H1 (cell line): ENCODE data around the gene CRADD. TPM values are rescaled to one million over a fixed set of nuclear protein-coding genes. Genes with fewer than 3 reads are reported as not detected.

Experiments used
- CTCF ChIA-PET: fragments of 300-600 bp; sonication (Branson Sonifier 250); formaldehyde crosslinking; loops from one replicate; lab custom pipeline; 2021; ENCODE audit not compliant: partially characterized antibody; lab: Charles Lee
- POLR2A ChIA-PET: fragments of 300-600 bp; sonication (Branson Sonifier 250); formaldehyde crosslinking; loops from one replicate; lab custom pipeline; 2021; ENCODE audit warnings: inconsistent platforms; ENCODE audit not compliant: partially characterized antibody; lab: Charles Lee
- DNase-seq, 2 experiments: peaks; one replicate each; pipeline versions ENCODE4 v3.0.0 to v3.0.0-alpha.2; 2010 to 2022; ENCODE audit warnings: low spot score in 2 of 2, low read depth in 1 of 2, mixed read lengths in 1 of 2
- FAIRE-seq: peaks from 2 replicates; lab custom pipeline; 2011; peaks lifted over from hg19 to GRCh38; lab: Jason Lieb, UNC
- H2AFZ ChIP-seq: 2 replicates; pipeline ENCODE4 v1.8.1; 2012; ENCODE audit warnings: low read length, inconsistent platforms
- H2AK5ac ChIP-seq: 2 replicates; pipeline ENCODE4 v1.6.1; 2013; ENCODE audit warnings: low read depth, low read length
- H2BK120ac ChIP-seq: replicated peaks from 2 replicates; pipeline ENCODE3; 2013; ENCODE audit warnings: low read depth, low read length, inconsistent platforms
- H2BK12ac ChIP-seq: 2 replicates; pipeline ENCODE4 v1.6.1; 2013; ENCODE audit warnings: low read depth, low read length
- H2BK15ac ChIP-seq: 2 replicates; pipeline ENCODE4 v1.6.1; 2013; ENCODE audit warnings: low read length
- H2BK20ac ChIP-seq: 2 replicates; pipeline ENCODE4 v1.6.1; 2013; ENCODE audit warnings: low read length
- H2BK5ac ChIP-seq: 2 replicates; pipeline ENCODE4 v1.6.1; 2013; ENCODE audit warnings: low read depth, low read length
- H3K14ac ChIP-seq: 2 replicates; pipeline ENCODE4 v1.6.1; 2013; ENCODE audit warnings: inconsistent platforms; ENCODE audit not compliant: insufficient read length
- H3K18ac ChIP-seq: 2 replicates; pipeline ENCODE4 v1.6.1; 2013; ENCODE audit warnings: low read length; ENCODE audit errors: extremely low read depth
- H3K23ac ChIP-seq: 2 replicates; pipeline ENCODE4 v1.6.1; 2013; ENCODE audit warnings: inconsistent platforms; ENCODE audit not compliant: insufficient read length
- H3K23me2 ChIP-seq: 2 replicates; pipeline ENCODE4 v1.6.1; 2013; ENCODE audit warnings: low read depth, low read length
- H3K27ac ChIP-seq: 2 replicates; pipeline ENCODE4 v1.6.1; 2011; ENCODE audit warnings: low read depth, low read length, inconsistent platforms
- H3K27me3 ChIP-seq, 4 experiments: replicated peaks in 1 of 4; 1 replicate in 1 of 4; 2 replicates in 3 of 4; pipeline versions ENCODE4 v1.6.1 to v1.8.1; 2011 to 2013; ENCODE audit warnings: low read length in 3 of 4, mild to moderate bottlenecking in 3 of 4, inconsistent platforms in 2 of 4, mixed read lengths in 2 of 4, moderate library complexity in 1 of 4; ENCODE audit not compliant: control insufficient read depth in 3 of 4, insufficient read depth in 3 of 4; ENCODE audit errors: extremely low read depth in 1 of 4
- H3K36me3 ChIP-seq, 4 experiments: 2 replicates each; pipeline versions ENCODE4 v1.6.1 to v1.8.1; 2011 to 2013; ENCODE audit warnings: mild to moderate bottlenecking in 4 of 4, low read length in 3 of 4, moderate library complexity in 2 of 4, control low read depth in 1 of 4, inconsistent platforms in 1 of 4; ENCODE audit not compliant: insufficient read depth in 4 of 4, control insufficient read depth in 2 of 4
- H3K4ac ChIP-seq: replicated peaks from 2 replicates; pipeline ENCODE3; 2013; ENCODE audit warnings: low read length, low read depth, mixed read lengths, inconsistent platforms; ENCODE audit not compliant: insufficient read length
- H3K4me1 ChIP-seq, 4 experiments: replicated peaks in 1 of 4; 1 replicate in 1 of 4; 2 replicates in 3 of 4; pipeline versions ENCODE4 v1.6.1 to v1.8.1; 2011 to 2013; ENCODE audit warnings: low read length in 3 of 4, inconsistent platforms in 2 of 4, mixed read lengths in 1 of 4; ENCODE audit not compliant: insufficient read depth in 4 of 4, control insufficient read depth in 3 of 4
- H3K4me2 ChIP-seq, 2 experiments: 2 replicates each; pipeline versions ENCODE4 v1.6.1 to v1.8.1; 2011 to 2013; ENCODE audit warnings: low read depth in 2 of 2, low read length in 2 of 2, control low read depth in 1 of 2, inconsistent platforms in 1 of 2, mild to moderate bottlenecking in 1 of 2; ENCODE audit not compliant: insufficient read depth in 1 of 2
- H3K4me3 ChIP-seq, 4 experiments: fragments of 200-600, 300-600 bp in 1 of 4; sonication (generic), shearing (Covaris generic), sonication (Bioruptor Twin) in 1 of 4; 2 replicates each; pipeline versions ENCODE4 v1.5.1 to v1.8.1; 2011 to 2016; ENCODE audit warnings: low read length in 4 of 4, low read depth in 3 of 4, control low read depth in 2 of 4, inconsistent platforms in 2 of 4, mild to moderate bottlenecking in 2 of 4, mixed read lengths in 1 of 4, moderate library complexity in 1 of 4; ENCODE audit not compliant: insufficient read depth in 2 of 4; ENCODE audit errors: extremely low read depth in 1 of 4
- H3K56ac ChIP-seq: replicated peaks from 2 replicates; pipeline ENCODE3; 2013; ENCODE audit warnings: low read depth, mild to moderate bottlenecking, mixed read lengths, low read length, inconsistent platforms; ENCODE audit not compliant: insufficient read length
- H3K79me1 ChIP-seq: 2 replicates; pipeline ENCODE4 v1.6.1; 2013; ENCODE audit warnings: low read depth, low read length, control low read depth
- H3K79me2 ChIP-seq, 2 experiments: 2 replicates each; pipeline versions ENCODE4 v1.6.1 to v1.8.1; 2012 to 2013; ENCODE audit warnings: low read length in 2 of 2, mild to moderate bottlenecking in 2 of 2, inconsistent platforms in 1 of 2; ENCODE audit not compliant: insufficient read depth in 2 of 2, control insufficient read depth in 1 of 2
- H3K9ac ChIP-seq, 4 experiments: replicated peaks in 1 of 4; 1 replicate in 1 of 4; 2 replicates in 3 of 4; pipeline versions ENCODE4 v1.6.1 to v1.8.1; 2011 to 2013; ENCODE audit warnings: low read depth in 3 of 4, low read length in 3 of 4, control low read depth in 2 of 4, mild to moderate bottlenecking in 2 of 4, moderate library complexity in 2 of 4, inconsistent platforms in 1 of 4; ENCODE audit errors: extremely low read depth in 1 of 4
- H3K9me3 ChIP-seq, 2 experiments: 2 replicates each; pipeline versions ENCODE4 v1.6.1 to v1.8.1; 2012 to 2013; ENCODE audit warnings: mild to moderate bottlenecking in 2 of 2, moderate library complexity in 2 of 2, control low read depth in 1 of 2, inconsistent platforms in 1 of 2, low read depth in 1 of 2, low read length in 1 of 2, mixed read lengths in 1 of 2; ENCODE audit not compliant: insufficient read depth in 2 of 2
- H4K20me1 ChIP-seq, 2 experiments: replicated peaks in 1 of 2; 2 replicates each; pipeline versions ENCODE3 to v1.8.1; 2011 to 2013; ENCODE audit warnings: inconsistent platforms in 2 of 2, low read length in 2 of 2, mild to moderate bottlenecking in 1 of 2; ENCODE audit not compliant: insufficient read depth in 2 of 2, control insufficient read depth in 1 of 2
- H4K5ac ChIP-seq: 2 replicates; pipeline ENCODE4 v1.6.1; 2013; ENCODE audit warnings: low read length, low read depth, mixed read lengths, inconsistent platforms; ENCODE audit not compliant: insufficient read length
- H4K8ac ChIP-seq: 2 replicates; pipeline ENCODE4 v1.8.0; 2013; ENCODE audit warnings: mild to moderate bottlenecking, moderate library complexity, low read length, inconsistent platforms; ENCODE audit not compliant: insufficient read depth; ENCODE audit errors: extremely low read depth
- H4K91ac ChIP-seq: replicated peaks from 2 replicates; pipeline ENCODE3; 2013; ENCODE audit warnings: low read length, mixed read lengths, inconsistent platforms; ENCODE audit not compliant: insufficient read length
- ASH2L ChIP-seq: fragments of 200-600, 300-600 bp; sonication (generic); IDR thresholded peaks from one replicate; pipeline ENCODE4 v1.7.1; 2017; ENCODE audit warnings: low read length
- ATF2 ChIP-seq: IDR thresholded peaks from 2 replicates; pipeline ENCODE4 v1.6.1; 2012; ENCODE audit warnings: low read length, inconsistent platforms
- CBX5 ChIP-seq: fragments of 300-800, 300-1000 bp; sonication (generic); IDR thresholded peaks from 2 replicates; pipeline ENCODE4 v1.7.1; 2016; ENCODE audit warnings: antibody characterized with exemption, low read length, low read depth
- EP300 ChIP-seq, 2 experiments: IDR thresholded peaks; 1 replicate in 1 of 2; 2 replicates in 1 of 2; pipeline ENCODE4 v1.6.1; 2011 to 2012; ENCODE audit warnings: low read depth in 2 of 2, low read length in 2 of 2, mild to moderate bottlenecking in 2 of 2, borderline replicate concordance in 1 of 2, inconsistent platforms in 1 of 2, moderate library complexity in 1 of 2
- MAFK ChIP-seq: IDR thresholded peaks from 2 replicates; pipeline ENCODE4 v1.6.1; 2012; ENCODE audit warnings: low read depth, mild to moderate bottlenecking, improper control_type of control experiment, low read length
- SIN3A ChIP-seq, 2 experiments: IDR thresholded peaks in 1 of 2; conservative IDR thresholded peaks in 1 of 2; 2 replicates each; pipeline ENCODE4 v1.6.1; 2011 to 2012; ENCODE audit warnings: low read length in 2 of 2, improper control_type of control experiment in 1 of 2, low read depth in 1 of 2, mild to moderate bottlenecking in 1 of 2
- SIRT6 ChIP-seq: IDR thresholded peaks from one replicate; pipeline ENCODE4 v1.7.1; 2012; ENCODE audit warnings: low read length, inconsistent platforms
- SP1 ChIP-seq: IDR thresholded peaks from 2 replicates; pipeline ENCODE4 v1.6.1; 2011; ENCODE audit warnings: low read depth, low read length
- TAF1 ChIP-seq: IDR thresholded peaks from 2 replicates; pipeline ENCODE4 v1.6.1; 2011; ENCODE audit warnings: mild to moderate bottlenecking, low read depth, low read length
- TEAD4 ChIP-seq: IDR thresholded peaks from 2 replicates; pipeline ENCODE4 v1.6.1; 2012; ENCODE audit warnings: low read depth, low read length, inconsistent platforms, mixed read lengths
- USF2 ChIP-seq: IDR thresholded peaks from 2 replicates; pipeline ENCODE4 v1.6.1; 2011; ENCODE audit warnings: low read length, improper control_type of control experiment
- WGBS, 2 experiments: shearing (Covaris generic) in 1 of 2; methylation state at CpG; one replicate each; pipeline versions ENCODE4 v1.1.6 to v1.1.7; 2013 to 2015; ENCODE audit warnings: low lambda C conversion rate in 2 of 2, mixed read lengths in 2 of 2, inconsistent platforms in 1 of 2, low coverage in 1 of 2, missing lambda C conversion rate in 1 of 2; ENCODE audit not compliant: insufficient replicate concordance in 2 of 2, insufficient coverage in 1 of 2, insufficient read length in 1 of 2; ENCODE audit errors: extremely low coverage in 1 of 2, missing lambda C conversion rate in 1 of 2; 5-methylcytosine and 5-hydroxymethylcytosine counted together
- polyA plus RNA-seq, 7 experiments: library from polyadenylated mRNA; depleted of rRNA in 3 of 7; stranded (reverse) in 5 of 7; unstranded in 2 of 7; fragments of >200 nt in 5 of 7; fragments of 200-250 nt in 2 of 7; gene quantifications; 1 replicate in 5 of 7; 2 replicates in 1 of 7; 4 replicates in 1 of 7; pipeline versions ENCODE4 v1.2.1 to v1.2.3, GENCODE V29; 2011 to 2013; ENCODE audit warnings: missing spikeins in 2 of 7, mixed read lengths in 2 of 7
- total RNA-seq: library from RNA; stranded (reverse); fragmentation: NEBNext Ultra II Directional; extraction: Animal tissue kit (Norgen Biotek cat#: 25700); gene quantifications from 2 replicates; pipeline ENCODE4 v1.2.1, GENCODE V29; 2021

The CRADD gene
- total and polyA plus RNA-seq, 2 of the 8 experiments (the other 6 are each of a cell fraction or from before 2014, with no cell fraction given): 8.1 to 15.4 TPM

- no peak for DNase-seq
- no peak overlapping the region for H2BK15ac ChIP-seq
- no peaks in the 10 kb centered on the region for H3K27me3 ChIP-seq
- no peak overlapping the region for H2BK20ac ChIP-seq
- no peak overlapping the region for H4K91ac ChIP-seq
- ChIA-PET CTCF (interaction anchor here (1.4 kb wide), 1 partner anchor 218 kb away, joined by 3 read pairs; no protein-coding TSS in a partner anchor), POLR2A (interaction anchor here (1.1 kb wide), 1 partner anchor 15 kb away, joined by 3 read pairs; no protein-coding TSS in a partner anchor)
- FAIRE-seq: no peak
- no peak overlapping the region for H3K9ac ChIP-seq
- H3K4ac ChIP-seq: no peak overlapping the region
- H3K36me3 ChIP-seq: no peaks in the 10 kb centered on the region
- H4K20me1 ChIP-seq: no peaks in the 10 kb centered on the region
- no peak overlapping the region for H2AFZ ChIP-seq
- H2BK12ac ChIP-seq: no peak overlapping the region
- H3K79me1 ChIP-seq: no peaks in the 10 kb centered on the region
- H3K23me2 ChIP-seq: no peaks in the 10 kb centered on the region
- H3K4me2 ChIP-seq: no peak overlapping the region
- peaks cover 0 to 6% (median 3%) of the 10 kb centered on the region in 4 experiments; a peak in 2 of 7 replicates for H3K4me1 ChIP-seq
- no peak overlapping the region for H3K14ac ChIP-seq
- H3K4me3 ChIP-seq: no peak overlapping the region
- H4K8ac ChIP-seq: no peak overlapping the region
- no peaks in the 10 kb centered on the region for H3K79me2 ChIP-seq
- H3K56ac ChIP-seq: no peak overlapping the region
- no peaks in the 10 kb centered on the region for H3K9me3 ChIP-seq
- H3K23ac ChIP-seq: no peak overlapping the region
- H2AK5ac ChIP-seq: no peak overlapping the region
- no peak overlapping the region for H3K27ac ChIP-seq
- no peak overlapping the region for H3K18ac ChIP-seq
- H2BK5ac ChIP-seq: no peak overlapping the region
- 94% methylated on average over 1 of the region's 1 CpG; no CpG with 5 or more reads in 1 of the 2 experiments for WGBS, 2 experiments
- H4K5ac ChIP-seq: no peak overlapping the region
- no peak overlapping the region for H2BK120ac ChIP-seq
- TF ChIP-seq TEAD4 (no peak), SIN3A (conservative IDR thresholded peaks at IDR 0.05 in 1 of 2, IDR thresholded peaks at IDR 0.05 in 1 of 2; ENCODE audit: low read depth in 1 of 2, low read length in 2 of 2) (no peak), USF2 (no peak), ASH2L (no peak), MAFK (no peak), ATF2 (no peak), CBX5 (no peak), TAF1 (no peak), EP300 (IDR thresholded peaks at IDR 0.05; ENCODE audit: borderline replicate concordance in 1 of 2, low read depth in 2 of 2, low read length in 2 of 2) (no peak), SP1 (no peak), SIRT6 (no peak)
Measured at GRCh38 chr12:93789767-93790166, 112.6 kb downstream of the CRADD start.
